CD4-positive, alpha-beta T cell treated with Interleukin-4 for 1 hour (primary cell): Measurements from ENCODE around the gene UTP14C.
"Not testable (repeated sequence)": the region's sequence is repeated elsewhere in the genome, so short reads cannot be mapped to it uniquely, and the experiment has no call there.

Experiments used
- DNase-seq, 2 donors: peaks; one replicate each; pipeline ENCODE4 v3.0.0-alpha.2; 2020 to 2022

Gene UTP14C

DNA sequence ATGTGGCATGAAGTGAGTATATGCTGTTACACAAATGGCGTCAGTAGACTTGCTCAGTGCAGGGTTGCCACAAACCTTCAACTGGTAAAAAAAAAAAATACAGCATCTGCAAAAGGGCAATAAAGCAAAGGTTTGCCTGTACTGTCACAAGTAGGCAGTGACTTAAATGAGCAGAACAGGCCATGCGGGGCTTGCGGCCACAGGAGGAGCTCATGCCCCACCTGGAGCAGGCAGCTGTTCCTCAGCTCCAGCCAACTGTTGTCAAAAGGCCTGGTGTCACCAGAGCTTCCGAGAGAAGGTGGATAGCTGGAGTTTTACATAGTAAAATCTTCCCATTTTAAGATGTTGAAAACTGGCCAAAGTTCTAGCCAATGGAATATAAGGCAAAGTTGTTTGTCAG, 20.9 kb upstream of the UTP14C start:
- DNase-seq, result no peak

DNA sequence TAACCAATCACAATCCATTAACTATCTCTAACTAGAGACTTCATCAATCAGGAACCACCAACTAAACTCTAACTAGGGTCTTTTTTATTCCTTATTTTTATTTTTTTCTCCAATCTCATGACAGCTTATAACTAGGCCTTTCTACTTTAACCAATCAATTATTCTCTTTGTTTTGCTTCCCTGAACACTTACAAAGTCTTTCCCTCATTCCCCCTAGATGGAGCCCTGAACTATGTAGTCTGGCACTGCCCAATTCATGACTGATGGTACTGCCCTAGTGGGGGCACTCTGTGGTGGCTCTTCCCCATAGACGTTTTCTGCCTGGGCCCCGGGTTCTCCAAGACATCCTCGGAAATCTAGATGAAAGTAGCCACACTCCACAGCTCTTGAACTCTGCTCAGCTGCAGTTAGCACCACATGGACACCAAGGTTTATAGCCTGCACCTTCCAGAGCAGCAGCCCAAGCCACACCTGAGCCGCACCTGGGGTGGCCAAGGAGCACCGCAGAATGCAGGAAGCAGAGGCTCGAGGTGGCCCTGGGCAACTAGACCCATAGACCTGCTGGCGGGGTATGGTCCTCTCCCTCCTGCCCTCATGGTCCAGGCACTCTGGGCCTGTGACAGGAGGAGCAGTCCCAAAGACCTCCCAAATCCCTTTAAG, 19.9 kb upstream of the UTP14C start:
- no peak for DNase-seq

DNA sequence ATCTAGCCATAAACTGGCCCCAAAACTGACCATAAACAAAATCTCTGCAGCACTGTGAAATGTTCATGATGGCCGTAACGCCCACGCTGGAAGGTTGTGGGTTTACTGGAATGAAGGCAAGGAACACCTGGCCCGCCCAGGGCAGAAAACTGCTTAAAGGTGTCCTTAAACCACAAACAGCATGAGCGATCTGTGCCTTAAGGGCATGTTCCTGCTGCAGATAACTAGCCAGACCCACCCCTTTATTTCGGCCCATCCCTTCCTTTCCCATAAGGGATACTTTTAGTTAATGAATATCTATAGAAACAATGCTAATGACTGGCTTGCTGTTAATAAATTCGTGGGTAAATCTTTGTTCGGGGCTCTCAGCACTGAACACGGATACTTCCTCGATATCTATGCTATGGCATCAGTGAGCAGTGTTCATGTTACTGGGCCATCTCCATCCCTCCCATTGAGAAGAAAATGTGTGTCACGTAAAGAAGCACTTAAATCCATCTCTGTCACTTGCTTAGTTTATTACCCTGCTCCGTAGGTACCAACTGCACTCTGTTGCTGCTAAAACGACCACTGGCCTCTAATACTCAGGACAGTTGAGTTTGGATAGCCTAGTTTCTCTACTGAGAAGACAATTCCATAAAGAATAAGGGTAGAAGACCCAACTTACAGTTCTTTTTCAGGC, 18.5 kb upstream of the UTP14C start:
- no peak for DNase-seq

DNA sequence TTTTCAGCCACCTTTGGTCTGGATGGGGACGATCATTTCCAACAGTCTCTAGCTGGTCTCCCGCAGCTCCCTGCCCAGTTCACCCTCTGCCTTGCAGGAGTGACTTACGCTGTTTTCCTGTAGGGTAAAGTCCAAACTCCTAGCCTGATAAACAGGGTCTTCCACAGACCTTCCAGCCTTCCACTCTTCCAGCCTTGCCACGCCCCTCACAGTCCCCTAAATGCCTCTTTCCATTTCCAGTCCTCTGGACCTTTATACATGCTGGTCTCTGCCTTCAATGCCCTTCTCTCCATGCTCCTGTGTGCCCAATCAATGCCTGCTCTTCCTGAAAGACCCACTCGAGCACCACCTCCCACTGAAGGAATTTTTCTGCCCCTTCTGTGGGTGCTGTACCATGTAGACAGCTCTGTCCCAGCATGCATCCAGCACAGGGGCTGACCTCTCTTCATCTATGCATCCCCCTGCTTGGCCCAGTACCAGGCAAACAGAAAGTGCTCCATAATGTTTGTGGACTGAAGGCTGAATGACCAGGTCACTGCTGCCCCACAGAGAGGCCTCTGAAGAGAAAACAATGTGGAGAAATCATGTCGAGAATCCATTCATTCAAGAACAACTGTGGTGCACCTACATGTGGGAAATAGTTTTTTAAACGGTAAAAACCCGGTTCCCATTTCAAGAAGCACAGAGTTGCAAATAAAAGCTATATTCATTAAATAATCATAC, 17.8 kb upstream of the UTP14C start:
- no peak for DNase-seq

DNA sequence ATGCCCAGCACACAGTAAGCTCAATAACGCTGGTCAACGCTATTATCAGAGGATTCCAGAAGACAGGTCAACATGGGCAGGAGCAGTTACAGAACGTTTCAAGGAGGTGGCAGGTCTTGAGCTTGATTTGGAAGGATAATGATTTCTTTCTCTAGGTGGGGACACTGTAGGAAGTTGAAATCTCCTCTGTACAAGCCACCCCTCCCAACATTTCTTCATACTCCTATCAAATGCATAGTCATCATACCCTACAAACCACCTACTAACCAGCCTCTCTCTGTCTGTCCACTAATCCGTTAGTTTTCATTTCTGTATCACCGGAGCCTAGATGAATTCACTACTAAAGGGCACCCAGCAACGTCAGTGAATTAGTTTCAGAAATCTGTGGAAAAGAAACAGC, 14.5 kb upstream of the UTP14C start:
- DNase-seq, result no peak

DNA sequence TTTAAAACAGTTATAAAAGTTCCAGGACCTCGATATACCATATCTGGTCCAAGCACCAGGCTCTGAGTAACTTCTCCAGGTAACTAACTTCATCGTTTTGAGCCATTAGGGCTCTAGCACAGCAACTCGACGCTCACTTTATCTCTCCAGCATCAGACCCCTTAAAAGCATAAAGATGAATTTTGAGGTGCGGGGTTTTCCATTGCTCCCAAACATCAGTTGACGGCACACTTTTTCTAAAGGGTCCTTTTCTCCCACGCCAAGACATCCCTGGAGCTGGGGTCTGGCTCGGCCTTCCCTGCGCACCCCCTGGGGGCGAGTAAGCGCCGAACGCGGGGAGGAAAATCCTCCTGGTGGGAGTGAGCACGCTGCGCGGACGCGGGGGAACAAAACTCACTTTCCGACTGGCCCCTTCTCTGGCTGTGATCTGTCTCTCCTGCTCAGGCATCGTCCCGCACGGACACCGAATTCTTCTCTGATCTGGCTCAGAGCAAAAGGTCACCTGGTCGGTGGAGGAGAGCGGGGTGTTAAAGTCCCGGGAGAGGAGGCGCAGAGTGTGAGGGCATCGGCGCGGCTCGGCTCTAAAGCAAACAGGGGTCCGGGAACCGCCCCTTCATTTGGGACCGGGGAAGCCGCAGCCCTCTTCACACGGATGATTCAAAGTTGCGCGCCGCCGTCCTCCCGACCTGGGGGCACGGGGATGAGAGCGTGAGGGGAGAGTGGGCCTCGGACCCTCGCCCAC, 13.4 kb upstream of the UTP14C start, which contains the start of gene ATP7B:
Gene ATP7B, minus strand, starts transcription at position 561 of the 742 bp plus-strand sequence. Its CDS starts 113 bp downstream, at position 448.
- peak in 1 of 2 donors; percentile 14 for DNase-seq

DNA sequence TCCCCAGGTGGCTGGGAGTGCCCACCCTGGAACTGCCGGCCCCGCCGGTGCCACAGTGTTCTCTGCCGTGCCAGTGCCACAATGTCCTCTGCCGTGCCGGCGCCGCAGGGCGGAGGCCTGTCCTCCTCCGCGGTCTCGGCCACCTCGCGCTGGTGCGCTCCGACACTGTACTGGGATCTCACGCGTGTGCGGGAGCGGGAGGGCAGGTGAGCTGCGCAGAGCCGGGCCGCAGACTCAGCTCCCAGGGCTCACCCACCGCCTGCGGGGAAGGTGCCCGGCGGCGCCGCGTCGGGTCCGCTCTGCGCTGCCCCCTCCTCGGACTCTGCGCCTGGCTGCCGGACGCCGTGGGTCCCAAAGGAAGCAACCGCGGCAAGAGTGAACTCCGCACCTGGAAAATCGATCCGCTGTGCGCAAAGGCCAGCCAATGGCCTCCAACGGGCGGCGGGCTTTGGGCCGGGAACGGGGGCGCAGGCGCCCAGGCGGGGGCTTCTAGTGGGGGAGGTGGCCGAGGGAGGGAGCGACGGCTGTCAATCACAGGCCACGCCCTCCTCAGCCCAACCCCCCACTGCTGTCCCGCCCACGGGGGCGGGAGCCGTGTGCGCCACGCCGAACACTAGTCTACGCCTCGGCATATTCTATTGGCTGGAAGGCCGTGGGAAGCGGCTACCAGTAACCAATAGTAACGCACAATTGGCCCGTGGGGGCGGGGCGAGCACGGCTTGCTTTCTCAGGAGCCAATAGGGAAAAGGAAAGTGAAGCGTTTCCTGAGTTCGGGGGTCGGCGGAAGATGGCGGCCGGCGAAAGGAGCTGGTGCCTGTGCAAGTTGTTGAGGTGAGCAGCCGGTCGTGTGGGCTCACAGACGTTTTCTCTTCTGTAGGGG, 12.6 kb upstream of the UTP14C start, which contains the start of gene ALG11:
Gene ALG11, plus strand, starts transcription at position 767 of the 880 bp plus-strand sequence. Its CDS starts 21 bp downstream, at position 788.
- peak; percentile 99 for DNase-seq

DNA sequence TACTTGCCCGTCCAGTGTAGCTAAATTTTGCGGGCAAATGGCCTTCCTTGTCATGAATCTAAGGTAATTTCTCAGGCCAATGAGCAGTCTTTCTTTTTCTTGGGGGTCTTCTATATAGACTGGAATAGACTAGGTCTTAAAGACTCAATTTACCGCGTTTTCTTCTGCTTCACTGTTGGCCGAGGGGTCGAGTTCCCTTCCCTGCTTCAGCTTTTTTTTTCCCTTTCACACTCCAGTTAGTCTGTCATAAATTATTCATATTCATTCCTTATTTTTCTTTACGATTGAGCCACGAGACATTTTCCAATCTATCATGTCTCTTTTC, 12.0 kb upstream of the UTP14C start:
- DNase-seq, result no peak

DNA sequence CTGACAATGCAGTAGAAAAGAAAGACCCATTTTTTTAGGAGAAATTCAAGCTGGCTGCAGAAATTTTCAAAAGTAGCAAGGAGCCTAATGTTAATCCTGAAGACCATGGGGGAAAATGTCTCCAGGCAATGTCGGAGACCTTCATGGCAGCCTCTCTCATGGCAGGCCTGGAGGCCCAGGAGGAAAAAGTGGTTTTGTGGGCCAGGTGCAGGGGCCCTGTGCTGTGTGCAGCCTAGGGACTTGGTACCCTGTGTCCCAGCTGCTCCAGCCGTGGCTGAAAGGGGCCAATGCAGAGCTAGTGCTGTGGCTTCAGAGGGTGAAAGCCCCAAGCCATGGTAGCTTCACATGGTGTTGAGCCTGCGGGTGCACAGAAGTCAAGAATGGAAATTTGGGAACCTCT, 8.2 kb upstream of the UTP14C start:
- DNase-seq, result no peak

DNA sequence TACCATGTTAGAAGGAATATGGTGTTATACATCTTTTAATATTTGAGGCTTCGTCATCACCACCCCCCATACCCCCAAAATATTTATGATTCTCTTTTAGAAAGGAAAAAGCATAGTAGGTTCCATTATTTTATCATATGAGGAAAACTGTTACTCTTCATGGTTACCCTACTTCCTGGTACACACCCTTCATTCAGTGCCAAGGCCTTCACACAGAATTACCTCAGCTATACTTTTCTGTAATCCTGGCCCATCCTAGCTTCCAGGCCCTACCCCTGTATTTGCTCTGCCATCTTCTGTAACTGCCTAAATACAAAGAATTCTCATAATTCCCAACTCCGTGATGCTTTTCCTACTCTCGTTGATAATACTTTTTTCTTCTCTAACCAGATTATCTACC, 4.3 kb upstream of the UTP14C start:
- no peak for DNase-seq

DNA sequence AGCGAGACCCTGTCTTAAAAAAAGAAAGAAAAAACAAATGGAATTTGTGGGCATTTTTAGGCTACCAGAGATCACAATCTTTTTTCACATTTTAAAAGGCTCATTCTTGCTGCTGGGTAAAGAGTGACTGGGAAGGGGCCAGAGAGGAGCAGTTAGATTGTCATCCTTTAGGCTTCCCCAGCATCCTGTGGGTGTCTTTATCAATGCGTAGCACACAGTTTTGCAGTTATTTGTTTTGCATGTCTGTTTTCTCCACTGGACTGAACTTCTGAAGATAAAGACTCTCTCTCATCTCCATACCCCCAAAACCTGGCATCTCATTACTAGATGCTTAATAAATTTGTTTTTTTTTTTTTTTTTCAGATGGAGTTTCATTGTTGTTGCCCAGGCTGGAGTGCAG, 2.1 kb upstream of the UTP14C start:
- no peak for DNase-seq

DNA sequence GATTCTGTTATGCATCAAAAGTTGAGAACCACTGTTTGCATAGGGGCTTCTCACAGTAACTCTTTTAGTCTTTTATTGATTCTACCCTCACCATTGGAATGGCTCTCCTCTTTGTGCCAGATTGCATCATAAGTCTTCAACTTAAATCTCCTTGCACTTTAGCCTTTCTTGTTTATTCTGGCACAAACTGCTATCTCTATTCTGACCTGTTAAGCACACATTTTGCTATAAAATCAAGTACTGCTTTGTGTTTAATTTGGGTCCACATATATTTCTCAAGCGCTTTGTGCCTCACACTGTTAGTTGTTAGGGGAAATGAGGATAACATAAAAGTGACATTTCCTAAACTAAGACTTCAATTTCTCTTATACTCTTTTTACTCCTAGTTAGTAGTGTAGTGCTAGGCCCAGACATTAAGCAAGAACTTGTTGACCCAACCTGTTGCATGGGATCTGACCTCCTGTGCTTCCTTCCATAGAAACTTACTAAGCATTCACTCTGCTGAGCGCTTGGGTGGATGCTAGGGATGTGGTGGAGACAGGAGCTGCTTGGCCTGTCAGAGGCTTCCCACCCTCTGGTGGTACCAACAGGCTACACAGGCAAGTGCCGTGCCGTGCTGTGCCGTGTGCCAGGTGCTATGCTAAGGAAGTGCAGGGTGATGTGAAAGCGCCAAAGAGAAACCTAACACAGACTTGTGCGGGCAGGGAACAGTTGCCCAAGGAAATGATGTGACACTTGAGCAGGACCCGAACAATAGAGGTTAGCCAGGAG, 1.2 kb downstream of the UTP14C start:
- no peak for DNase-seq

DNA sequence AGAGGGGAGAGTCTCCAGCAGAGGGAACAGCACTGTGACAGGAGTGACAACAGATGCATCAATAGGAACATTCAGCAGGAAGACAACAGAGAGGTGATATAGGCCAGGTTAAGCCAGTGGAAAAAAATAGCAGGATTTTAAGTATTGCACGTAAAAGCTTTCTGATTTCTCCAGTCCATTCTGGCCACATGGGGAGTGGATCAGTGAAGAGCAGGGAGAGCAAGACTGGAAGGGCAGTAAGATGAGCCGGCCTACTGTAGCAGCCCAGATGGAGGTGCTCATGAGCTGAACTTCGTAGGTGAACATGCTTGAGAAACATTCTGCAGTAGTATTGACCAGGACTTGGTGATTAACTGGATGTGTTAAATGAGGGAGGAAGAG, 1.7 kb downstream of the UTP14C start:
- DNase-seq, result no peak

DNA sequence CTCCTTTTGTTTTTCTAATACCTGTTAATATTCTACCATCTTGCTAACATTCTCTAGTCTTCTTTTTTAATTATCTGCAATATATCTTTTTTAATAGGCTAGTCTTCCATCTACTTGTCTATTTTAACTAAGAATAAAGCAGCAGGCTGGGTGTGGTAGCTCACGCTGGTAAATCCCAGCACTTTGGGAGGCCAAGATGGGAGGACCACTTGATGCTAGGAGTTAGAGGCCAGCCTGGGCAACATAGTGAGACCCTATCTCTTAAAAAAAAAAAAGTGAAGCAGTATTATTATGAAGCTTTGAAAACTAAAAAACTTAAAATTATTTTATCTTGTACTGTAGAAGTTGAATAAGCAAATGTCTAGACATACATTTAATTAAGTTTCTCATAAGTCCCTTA, 3.3 kb downstream of the UTP14C start:
- DNase-seq, result no peak

DNA sequence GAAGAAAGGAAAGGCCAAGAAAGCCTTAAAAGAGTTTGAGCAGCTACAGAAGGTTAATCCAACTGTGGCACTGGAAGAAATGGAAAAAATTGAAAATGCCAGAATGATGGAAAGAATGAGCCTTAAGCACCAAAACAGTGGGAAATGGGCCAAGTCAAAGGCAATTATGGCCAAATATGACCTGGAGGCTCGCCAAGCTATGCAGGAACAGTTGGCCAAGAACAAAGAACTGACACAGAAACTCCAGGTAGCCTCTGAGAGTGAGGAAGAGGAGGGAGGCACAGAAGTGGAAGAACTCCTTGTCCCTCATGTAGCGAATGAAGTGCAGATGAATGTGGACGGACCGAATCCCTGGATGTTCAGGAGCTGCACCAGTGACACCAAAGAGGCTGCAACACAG, 5.1 kb downstream of the UTP14C start:
- DNase-seq, result no peak

DNA sequence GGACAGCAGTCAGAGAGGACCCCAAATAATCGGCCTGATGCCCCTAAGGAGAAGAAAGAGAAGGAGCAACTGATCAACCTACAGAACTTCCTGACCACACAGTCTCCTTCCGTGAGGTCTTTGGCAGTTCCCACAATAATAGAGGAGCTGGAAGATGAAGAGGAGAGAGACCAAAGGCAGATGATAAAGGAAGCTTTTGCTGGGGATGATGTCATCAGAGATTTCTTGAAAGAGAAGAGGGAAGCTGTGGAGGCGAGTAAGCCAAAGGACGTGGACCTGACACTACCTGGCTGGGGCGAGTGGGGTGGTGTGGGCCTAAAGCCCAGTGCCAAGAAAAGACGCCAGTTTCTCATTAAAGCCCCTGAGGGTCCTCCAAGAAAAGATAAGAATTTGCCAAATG, 5.9 kb downstream of the UTP14C start:
- not testable (repeated sequence) for DNase-seq

DNA sequence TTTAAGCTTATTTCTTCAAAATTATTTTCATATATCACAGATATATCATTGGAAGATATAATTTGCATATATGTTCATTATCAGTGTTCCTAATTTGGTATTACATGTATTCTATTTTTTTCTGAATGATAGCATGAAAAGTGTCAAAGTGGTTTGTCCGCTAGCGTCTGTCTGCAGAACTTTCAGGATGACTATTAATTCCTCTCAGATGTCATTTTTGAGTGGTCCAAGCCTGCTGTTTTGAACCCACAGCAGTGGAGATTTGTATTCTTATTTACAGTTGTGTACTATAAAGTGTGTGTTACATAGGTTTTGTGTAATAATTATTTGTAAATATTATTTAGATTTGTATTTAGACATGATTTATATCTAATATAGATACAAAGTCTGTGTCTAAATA, 8.5 kb downstream of the UTP14C start:
- no peak for DNase-seq

DNA sequence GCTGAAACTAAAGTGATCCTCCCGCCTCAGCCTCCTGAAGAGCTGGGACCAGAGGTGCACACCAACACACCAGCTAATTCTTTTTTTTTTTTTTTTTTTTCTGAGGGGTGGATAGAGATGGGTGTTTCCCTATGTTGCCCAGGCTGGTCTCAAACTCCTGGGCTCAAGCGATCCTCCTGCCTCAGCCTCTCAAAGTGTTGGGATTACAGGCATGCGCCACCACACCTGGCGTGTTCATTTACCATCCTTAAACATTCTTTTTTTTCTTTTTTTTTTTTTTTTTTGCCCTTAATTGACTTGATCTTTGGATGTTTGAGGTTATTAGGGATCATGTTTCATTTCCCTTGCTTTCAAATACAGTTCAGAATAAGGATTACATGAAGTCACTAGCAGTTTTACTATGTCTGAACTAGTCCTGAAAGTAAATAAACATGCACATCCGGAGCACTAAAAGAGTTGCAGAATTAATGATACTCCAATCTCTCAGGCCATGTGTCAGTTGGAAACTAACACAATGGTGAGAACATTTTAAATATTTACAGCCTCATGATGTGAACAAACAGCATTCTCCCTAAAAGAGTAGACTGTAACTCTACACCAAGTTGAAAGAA, 10.2 kb downstream of the UTP14C start:
- no peak for DNase-seq

DNA sequence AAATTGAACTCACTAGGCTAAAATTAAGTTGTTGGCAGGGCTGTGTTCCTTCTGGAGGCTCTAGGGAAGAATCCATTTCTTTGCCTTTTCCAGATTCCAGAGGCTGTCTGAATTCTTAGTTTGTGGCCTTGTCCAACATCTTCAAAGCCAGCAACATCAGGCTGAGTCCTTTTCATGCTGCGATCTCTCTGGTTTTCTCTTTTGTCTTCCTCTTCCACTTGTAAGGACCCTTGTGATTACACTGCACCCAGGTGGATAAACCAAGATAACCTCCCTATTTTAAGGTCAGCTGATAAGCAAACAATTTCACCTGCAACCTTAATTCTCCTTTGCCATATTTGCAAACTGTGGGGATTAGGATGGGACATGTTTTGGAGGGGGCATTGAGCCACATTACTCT, 11.5 kb downstream of the UTP14C start:
- DNase-seq, result no peak

DNA sequence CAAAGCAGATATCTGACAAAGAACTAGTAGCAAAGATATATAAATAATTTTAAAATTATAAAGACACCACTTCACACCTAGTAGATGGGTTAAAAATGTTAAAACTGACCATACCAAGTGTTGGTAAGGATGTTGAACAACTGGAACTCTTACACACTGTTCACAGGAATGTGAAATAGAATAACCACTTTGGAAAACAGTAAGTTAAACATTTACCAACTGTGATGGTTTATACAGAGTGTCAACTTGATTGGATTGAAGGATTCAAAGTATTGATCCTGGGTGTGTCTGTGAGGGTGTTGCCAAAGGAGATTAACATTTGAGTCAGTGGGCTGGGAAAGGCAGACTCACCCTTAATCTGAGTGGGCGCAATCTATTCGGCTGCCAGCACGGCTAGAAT, 19.2 kb downstream of the UTP14C start:
- DNase-seq, result no peak

DNA sequence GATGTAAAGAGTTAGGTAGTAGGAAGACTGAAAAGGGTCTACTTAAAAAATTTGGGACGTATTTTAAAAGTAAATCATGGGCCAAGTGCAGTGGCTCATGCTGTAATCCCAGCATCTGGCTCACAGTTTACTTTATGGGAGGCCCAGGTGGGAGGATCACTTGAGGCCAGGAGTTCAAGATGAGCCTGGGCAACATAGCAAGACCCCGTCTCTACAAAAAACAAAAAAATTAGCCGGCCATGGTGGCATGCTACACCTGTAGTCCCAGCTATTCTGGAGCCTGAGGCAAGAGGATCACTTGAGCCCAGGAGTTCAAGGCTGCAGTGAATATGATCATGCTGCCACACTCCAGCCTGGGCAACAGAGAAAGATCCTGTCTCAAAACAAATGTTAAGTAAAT, 23.0 kb downstream of the UTP14C start:
- no peak for DNase-seq
